ENCODE measurements around the gene FAAP20. TPM values are rescaled to one million over a fixed set of nuclear protein-coding genes. Genes with fewer than 3 reads are reported as not detected.
A peak's percentile ranks its signal among the peaks of the same experiment; 100 is the strongest.

Gene FAAP20
- total and polyA plus RNA-seq, 2 of the 8 experiments (the other 6 are each of a cell fraction or from before 2014, with no cell fraction given), result 58.4 to 99.8 TPM

- Histone ChIP-seq H4K20me1 (replicated peaks in 1 of 2; ENCODE audit: control insufficient read depth in 1 of 2, insufficient read depth in 2 of 2, low read length in 2 of 2) (no peaks in the 10 kb centered on the region), H4K5ac (ENCODE audit: insufficient read length, low read depth, low read length) (no peak overlapping the region), H2BK120ac (replicated peaks; ENCODE audit: low read depth, low read length) (no peak overlapping the region), H3K14ac (ENCODE audit: insufficient read length) (no peak overlapping the region), H3K18ac (ENCODE audit: extremely low read depth, low read length) (no peak overlapping the region), H3K23ac (ENCODE audit: insufficient read length) (no peak overlapping the region), H3K27me3 (replicated peaks in 1 of 4; ENCODE audit: control insufficient read depth in 3 of 4, extremely low read depth in 1 of 4, insufficient read depth in 3 of 4, low read length in 3 of 4) (no peaks in the 10 kb centered on the region), H4K91ac (replicated peaks; ENCODE audit: insufficient read length, low read length) (peak overlapping the region; percentile 39), H3K4me3 (ENCODE audit: extremely low read depth in 1 of 4, insufficient read depth in 2 of 4, low read depth in 3 of 4, low read length in 4 of 4) (no peak overlapping the region), H2BK12ac (ENCODE audit: low read depth, low read length) (peak overlapping the region; percentile 75; the same call in 1 of the 2 replicates), H3K56ac (replicated peaks; ENCODE audit: insufficient read length, low read depth, low read length) (no peak overlapping the region), H2BK15ac (ENCODE audit: low read length) (peak overlapping the region; percentile 46; the same call in 1 of the 2 replicates), H2AFZ (ENCODE audit: low read length) (no peak overlapping the region), H3K23me2 (ENCODE audit: low read depth, low read length) (peaks cover 3% of the 10 kb centered on the region; the same call in 1 of the 2 replicates), H2BK5ac (ENCODE audit: low read depth, low read length) (0 out of 2 replicates have a peak overlapping the region, but pooled peaks have one; percentile 52), H3K4me1 (replicated peaks in 1 of 4; ENCODE audit: control insufficient read depth in 3 of 4, insufficient read depth in 4 of 4, low read length in 3 of 4) (peaks cover 0 to 19% (median 11%) of the 10 kb centered on the region in 4 experiments; a peak in 6 of 7 replicates), H3K79me2 (ENCODE audit: control insufficient read depth in 1 of 2, insufficient read depth in 2 of 2, low read length in 2 of 2) (no peaks in the 10 kb centered on the region), H3K27ac (ENCODE audit: low read depth, low read length) (no peak overlapping the region), H4K8ac (ENCODE audit: extremely low read depth, insufficient read depth, low read length) (peak overlapping the region; percentile 38; the same call in 1 of the 2 replicates), H3K4me2 (ENCODE audit: insufficient read depth in 1 of 2, low read depth in 2 of 2, low read length in 2 of 2) (no peak overlapping the region), H3K9ac (replicated peaks in 1 of 4; ENCODE audit: extremely low read depth in 1 of 4, low read depth in 3 of 4, low read length in 3 of 4) (no peak overlapping the region), H2AK5ac (ENCODE audit: low read depth, low read length) (0 out of 2 replicates have a peak overlapping the region, but pooled peaks have one; percentile 53), H2BK20ac (ENCODE audit: low read length) (peak overlapping the region; percentile 48; the same call in 1 of the 2 replicates), H3K9me3 (ENCODE audit: insufficient read depth in 2 of 2, low read depth in 1 of 2, low read length in 1 of 2) (no peaks in the 10 kb centered on the region), H3K4ac (replicated peaks; ENCODE audit: insufficient read length, low read depth, low read length) (no peak overlapping the region), H3K36me3 (ENCODE audit: control insufficient read depth in 2 of 4, insufficient read depth in 4 of 4, low read length in 3 of 4) (no peaks in the 10 kb centered on the region), H3K79me1 (ENCODE audit: low read depth, low read length) (no peaks in the 10 kb centered on the region)
- WGBS, 2 experiments (ENCODE audit: extremely low coverage in 1 of 2, insufficient coverage in 1 of 2, insufficient read length in 1 of 2, insufficient replicate concordance in 2 of 2, low coverage in 1 of 2, low lambda C conversion rate in 2 of 2, missing lambda C conversion rate in 1 of 2), result 83% methylated on average over 15 of the region's 21 CpGs; no CpG with 5 or more reads in 1 of the 2 experiments
- POLR2A ChIA-PET (ENCODE audit: partially characterized antibody), result interaction anchor here (1.0 to 2.0 kb wide), 6 partner anchors 8 to 108 kb away, joined by 3 to 7 read pairs (median 3); no protein-coding TSS in a partner anchor
- CTCF ChIA-PET (ENCODE audit: partially characterized antibody), result interaction anchor here (0.7 to 1.0 kb wide), 2 partner anchors 167 to 170 kb away, joined by 3 to 5 read pairs; no protein-coding TSS in a partner anchor
- FAIRE-seq, result no peak
- no peak for DNase-seq (ENCODE audit: low read depth in 1 of 2, low spot score in 2 of 2)
- TF ChIP-seq NRF1 (IDR thresholded peaks at IDR 0.05; ENCODE audit: low read depth, low read length), result no peak
- TF ChIP-seq SUZ12 (IDR thresholded peaks at IDR 0.05; ENCODE audit: low read length), result no peak
- no peak for TF ChIP-seq JUN (IDR thresholded peaks at IDR 0.05; ENCODE audit: low read depth, low read length)
- no peak for TF ChIP-seq POLR2A (IDR thresholded peaks at IDR 0.05; ENCODE audit: control extremely low read depth in 1 of 2, low read depth in 2 of 2, low read length in 2 of 2)
- TF ChIP-seq TEAD4 (IDR thresholded peaks at IDR 0.05; ENCODE audit: low read depth, low read length), result no peak
- no peak for TF ChIP-seq ASH2L (IDR thresholded peaks at IDR 0.05; ENCODE audit: low read length)
- no peak for TF ChIP-seq SP2 (IDR thresholded peaks at IDR 0.05; ENCODE audit: low read length)
- TF ChIP-seq SRF (IDR thresholded peaks at IDR 0.05; ENCODE audit: low read depth, low read length), result no peak
- TF ChIP-seq POU5F1 (IDR thresholded peaks at IDR 0.05; ENCODE audit: low read depth, low read length), result no peak
- TF ChIP-seq SP4 (IDR thresholded peaks at IDR 0.05; ENCODE audit: low read length), result no peak
- TF ChIP-seq BCL11A (IDR thresholded peaks at IDR 0.05; ENCODE audit: low read depth in 2 of 2, low read length in 2 of 2), result no peak
- TF ChIP-seq CBX8 (IDR thresholded peaks at IDR 0.05; ENCODE audit: borderline replicate concordance, low read depth, low read length), result no peak
Observed at GRCh38 chr1:2214541-2215241, 20.1 kb upstream of the FAAP20 start.

All from H1 (cell line).